Heart left ventricle (tissue), 16 donors: ENCODE results near the gene TRAK1. TPM values are rescaled to one million over a fixed set of nuclear protein-coding genes. Genes with fewer than 3 reads are reported as not detected.

Source experiments
- ATAC-seq, 4 donors: fragments of 200-7000 bp; cut with Tn5 transposase; one replicate each; pipeline ENCODE4 v1.9.1; 2020 to 2022; ENCODE audit warnings: moderate library complexity in 4 of 4, mild to moderate bottlenecking in 3 of 4, moderate number of reproducible peaks in 1 of 4
- DNase-seq, 5 donors: peaks; one replicate each; pipeline ENCODE4 v3.0.0-alpha.2; 2020
- H3K27ac ChIP-seq, 12 donors: fragments of 200-600 bp; sonication (generic) in 4 of 12; one replicate each; pipeline versions ENCODE4 v1.5.0 to v1.8.0; 2016 to 2022; ENCODE audit warnings: mild to moderate bottlenecking in 2 of 12
- H3K27me3 ChIP-seq, 9 donors: fragments of 200-600 bp; sonication (generic) in 2 of 9; one replicate each; pipeline versions ENCODE4 v1.5.1 to v1.8.0; 2016 to 2022; ENCODE audit warnings: mild to moderate bottlenecking in 3 of 9
- H3K36me3 ChIP-seq, 9 donors: fragments of 200-600 bp; sonication (generic) in 2 of 9; one replicate each; pipeline versions ENCODE4 v1.5.0 to v1.8.0; 2018 to 2022; ENCODE audit warnings: mild to moderate bottlenecking in 2 of 9
- H3K4me1 ChIP-seq, 12 donors: fragments of 200-600 bp; sonication (generic) in 4 of 12; one replicate each; pipeline versions ENCODE4 v1.5.0 to v1.8.0; 2016 to 2022; ENCODE audit warnings: mild to moderate bottlenecking in 3 of 12
- H3K4me3 ChIP-seq, 12 donors: fragments of 200-600 bp; sonication (generic) in 4 of 12; one replicate each; pipeline versions ENCODE4 v1.5.0 to v1.8.0; 2017 to 2022; ENCODE audit warnings: mild to moderate bottlenecking in 9 of 12, moderate library complexity in 4 of 12
- H3K9me3 ChIP-seq, 12 donors: fragments of 200-600 bp; sonication (generic) in 4 of 12; one replicate each; pipeline versions ENCODE4 v1.5.0 to v1.8.0; 2016 to 2022; ENCODE audit warnings: mild to moderate bottlenecking in 1 of 12
- POLR2A ChIP-seq, 2 donors: fragments of 450-650 bp; IDR thresholded peaks; one replicate each; pipeline ENCODE4 v1.6.1; 2017; ENCODE audit warnings: antibody characterized with exemption in 2 of 2, mild to moderate bottlenecking in 2 of 2, moderate library complexity in 2 of 2
- WGBS, 4 donors: extraction: QIAGEN DNeasy Blood & Tissue Kit in 2 of 4; methylation state at CpG; one replicate each; pipeline versions ENCODE4 v1.1.5 to v1.1.7; 2013 to 2018; 5-methylcytosine and 5-hydroxymethylcytosine counted together
- intact Hi-C, 10 donors: fragments of 100-400 bp; cut with DNase I; formaldehyde crosslinking; loops; one replicate each; pipeline versions ENCODE4 v1.11.1 to v1.14.2; 2022
- polyA plus RNA-seq, 2 donors: library from polyadenylated mRNA; stranded (reverse); fragments of 200-250 nt; gene quantifications; one replicate each; pipeline ENCODE4 v1.2.3, GENCODE V29; 2013
- total RNA-seq, 9 donors: library from RNA; depleted of rRNA in 2 of 9; stranded (reverse); fragments of >200 nt in 2 of 9; fragmentation: NEBNext Ultra II Directional in 3 of 9; extraction: Animal tissue kit (Norgen Biotek cat#: 25700) in 3 of 9; gene quantifications; one replicate each; pipeline versions ENCODE4 v1.1.0 to v1.2.4, GENCODE V29; 2016 to 2023
- TF ChIP-seq, protein P1 (sequence below), 12 donors: fragments of 200-600 bp; sonication (generic) in 4 of 12; IDR thresholded peaks; one replicate each; pipeline versions ENCODE4 v1.5.0 to v1.8.0; 2018 to 2022; ENCODE audit warnings: antibody characterized with exemption in 12 of 12, mild to moderate bottlenecking in 5 of 12
- donor health status: ischemic (EF 13 %, LVEDD 7.1; RV severe dilation, severe dysfunction).
- donor health status: healthy with polysubstance abuse.
- donor health status: DM: no; HTN: yes; CAD: no.
- donor health status: DM: no; HTN: no; CAD: no.
- donor health status: ischemic (EF 25% LVEDD 6.9; RV normal size, moderate dysfunction).
- donor health status: ischemic (EF 25% LVEDD 5.7; RV mildly dilated, moderate dysfunction).
- donor health status: healthy.
- donor health status: DM: yes; HTN: yes; CAD: no.
- donor health status: ischemic (EF 35%, LVEDD 5.7; RV mildly dilated, moderate dysfunction).
- donor health status: nonischemic (EF 11% LVEDD 7.7; RV severe dilation, severe dysfunction).
- donor health status: DM: yes; HTN: yes; CAD: no.
- donor health status: PGD.
- donor health status: ischemic (EF 29% LVEDD 5.4; RV normal size, mild dysfunction).
- donor health status: nonischemic (EF 23%, LVEDD 6.1; RV moderate dilation, normal function).

The TRAK1 gene
- total and polyA plus RNA-seq, 11 donors = 53.3 to 364 (median 250) TPM

DNA sequence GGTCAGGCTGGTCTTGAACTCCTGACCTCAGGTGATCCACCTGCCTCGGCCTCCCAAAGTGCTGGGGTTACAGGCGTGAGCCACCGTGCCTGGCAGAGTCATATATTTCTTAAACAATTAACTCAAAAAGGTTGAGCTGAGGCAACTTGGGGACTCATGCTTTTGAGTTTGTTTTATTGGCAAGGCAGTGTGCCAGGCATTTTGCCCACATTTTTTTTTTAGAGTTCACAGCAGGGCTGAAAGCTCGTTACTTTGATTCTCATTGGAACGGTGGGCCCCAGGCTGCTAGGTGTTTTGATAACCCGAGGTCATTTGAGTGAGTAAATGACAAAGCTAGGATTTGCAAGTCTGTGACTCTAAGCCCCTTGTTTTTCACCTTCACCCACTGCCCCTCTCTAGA lies 98.6 kb downstream of the TRAK1 start:
- intact Hi-C loops = loop anchor here (2.0 to 10.0 kb wide), 9 partner anchors 71 to 297 kb away; no protein-coding TSS in a partner anchor
- DNase-seq (no peak), ATAC-seq (no peak)
- Histone ChIP-seq H3K4me3 (no peak overlapping the region), H3K27ac (peak overlapping the region in 3 of 12 donors; percentile 53 to 58 (median 55)), H3K27me3 (no peaks in the 10 kb centered on the region), H3K9me3 (no peaks in the 10 kb centered on the region), H3K4me1 (peaks cover 4 to 60% (median 32%) of the 10 kb centered on the region in 12 donors), H3K36me3 (peaks cover 0 to 75% (median 51%) of the 10 kb centered on the region in 9 donors)
- TF ChIP-seq, protein P1, sequence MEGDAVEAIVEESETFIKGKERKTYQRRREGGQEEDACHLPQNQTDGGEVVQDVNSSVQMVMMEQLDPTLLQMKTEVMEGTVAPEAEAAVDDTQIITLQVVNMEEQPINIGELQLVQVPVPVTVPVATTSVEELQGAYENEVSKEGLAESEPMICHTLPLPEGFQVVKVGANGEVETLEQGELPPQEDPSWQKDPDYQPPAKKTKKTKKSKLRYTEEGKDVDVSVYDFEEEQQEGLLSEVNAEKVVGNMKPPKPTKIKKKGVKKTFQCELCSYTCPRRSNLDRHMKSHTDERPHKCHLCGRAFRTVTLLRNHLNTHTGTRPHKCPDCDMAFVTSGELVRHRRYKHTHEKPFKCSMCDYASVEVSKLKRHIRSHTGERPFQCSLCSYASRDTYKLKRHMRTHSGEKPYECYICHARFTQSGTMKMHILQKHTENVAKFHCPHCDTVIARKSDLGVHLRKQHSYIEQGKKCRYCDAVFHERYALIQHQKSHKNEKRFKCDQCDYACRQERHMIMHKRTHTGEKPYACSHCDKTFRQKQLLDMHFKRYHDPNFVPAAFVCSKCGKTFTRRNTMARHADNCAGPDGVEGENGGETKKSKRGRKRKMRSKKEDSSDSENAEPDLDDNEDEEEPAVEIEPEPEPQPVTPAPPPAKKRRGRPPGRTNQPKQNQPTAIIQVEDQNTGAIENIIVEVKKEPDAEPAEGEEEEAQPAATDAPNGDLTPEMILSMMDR (IDR thresholded peaks at IDR 0.05) = no peak
- no peak for TF ChIP-seq POLR2A (IDR thresholded peaks at IDR 0.05)
- WGBS, 4 donors = 60 to 66% (median 61%) methylated on average over 6 of the region's 6 CpGs

DNA sequence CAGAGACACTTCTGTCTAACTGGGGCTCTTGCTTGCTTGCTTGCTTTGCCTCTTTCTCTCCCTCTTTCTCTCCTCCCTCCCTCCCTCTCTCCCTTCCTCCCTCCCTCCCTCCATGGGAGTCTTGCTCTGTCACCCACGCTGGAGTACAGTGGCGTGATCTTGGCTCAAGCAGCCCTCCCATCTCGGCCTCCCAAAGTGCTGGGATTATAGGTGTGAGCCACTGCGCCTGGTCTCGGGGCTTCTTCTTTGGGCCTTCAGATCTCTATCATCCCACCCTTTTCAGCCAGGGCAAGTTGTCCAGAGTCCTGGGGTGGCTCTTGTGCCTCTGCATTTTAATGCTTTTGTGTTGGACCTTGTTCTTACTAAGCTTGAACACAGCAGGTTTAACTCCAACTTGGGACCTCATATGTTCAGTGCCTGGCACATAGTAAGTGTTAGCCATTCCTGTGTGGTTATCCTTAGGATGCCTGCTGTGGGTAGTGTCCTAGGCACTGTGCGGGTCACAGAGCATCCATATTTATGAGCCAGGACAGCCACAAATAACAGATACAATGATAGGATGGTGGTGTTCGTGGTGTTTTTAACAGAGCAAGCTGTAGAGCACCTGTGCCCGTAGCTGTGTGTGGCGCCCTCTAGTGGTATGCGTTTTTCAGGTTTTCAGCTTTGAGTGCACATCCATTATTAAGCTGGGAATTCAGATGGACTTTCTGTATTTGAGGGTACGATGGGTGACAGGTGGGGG lies 99.7 kb downstream of the TRAK1 start:
- Histone ChIP-seq H3K36me3 (peaks cover 0 to 79% (median 56%) of the 10 kb centered on the region in 9 donors), H3K27ac (no peak overlapping the region), H3K9me3 (no peaks in the 10 kb centered on the region), H3K4me3 (no peak overlapping the region), H3K4me1 (peaks cover 0 to 57% (median 31%) of the 10 kb centered on the region in 12 donors), H3K27me3 (no peaks in the 10 kb centered on the region)
- ATAC-seq = peak in 3 of 4 donors; percentile 46 to 58 (median 57)
- intact Hi-C loops = loop anchor here (1.0 to 10.0 kb wide), 11 partner anchors 72 to 299 kb away; no protein-coding TSS in a partner anchor
- WGBS, 4 donors = 41 to 48% (median 44%) methylated on average over 11 of the region's 11 CpGs
- peak in 3 of 5 donors; percentile 52 to 61 (median 52) for DNase-seq
- TF ChIP-seq, protein P1 (IDR thresholded peaks at IDR 0.05) = peak; percentile 74 to 90 (median 84)
- no peak for TF ChIP-seq POLR2A (IDR thresholded peaks at IDR 0.05)

DNA sequence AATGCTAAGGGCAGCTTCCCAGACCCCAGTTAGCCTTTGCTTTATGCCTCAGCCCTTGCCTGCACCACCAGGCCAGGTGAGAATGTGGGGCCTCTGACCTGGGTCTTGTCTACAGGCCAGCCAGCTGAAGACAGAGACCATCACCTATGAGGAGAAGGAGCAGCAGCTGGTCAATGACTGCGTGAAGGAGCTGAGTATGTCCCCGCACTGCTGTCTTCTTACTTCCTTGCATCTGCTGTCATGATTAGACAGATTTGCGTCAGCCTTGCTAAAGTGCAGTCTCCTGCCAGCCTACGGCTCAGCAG lies 100.2 kb downstream of the TRAK1 start:
- peaks cover 0 to 62% (median 30%) of the 10 kb centered on the region in 12 donors for H3K4me1 ChIP-seq
- H3K27ac ChIP-seq = no peak overlapping the region
- H3K4me3 ChIP-seq = no peak overlapping the region
- H3K27me3 ChIP-seq = no peaks in the 10 kb centered on the region
- intact Hi-C loops = loop anchor here (1.0 to 10.0 kb wide), 11 partner anchors 72 to 299 kb away; no protein-coding TSS in a partner anchor
- peaks cover 0 to 79% (median 60%) of the 10 kb centered on the region in 9 donors for H3K36me3 ChIP-seq
- DNase-seq (no peak), ATAC-seq (peak in 1 of 4 donors; percentile 3)
- WGBS, 4 donors = 68 to 82% (median 79%) methylated on average over 2 to 4 of the region's 4 CpGs
- TF ChIP-seq, protein P1 (IDR thresholded peaks at IDR 0.05) = peak in 3 of 12 donors; percentile 9 to 29 (median 20)
- no peak for TF ChIP-seq POLR2A (IDR thresholded peaks at IDR 0.05)
- H3K9me3 ChIP-seq = no peaks in the 10 kb centered on the region
